H1 (cell line): ENCODE data around the gene C19orf47. TPM values are rescaled to one million over a fixed set of nuclear protein-coding genes. Genes with fewer than 3 reads are reported as not detected.

ENCODE experiments used
- JUND ChIP-seq: IDR thresholded peaks from 2 replicates; pipeline ENCODE4 v1.6.1; 2011; ENCODE audit warnings: mild to moderate bottlenecking, improper control_type of control experiment, low read length
- POLR2A ChIP-seq, 2 experiments: IDR thresholded peaks; 1 replicate in 1 of 2; 2 replicates in 1 of 2; pipeline ENCODE4 v1.6.1; 2011; ENCODE audit warnings: low read depth in 2 of 2, low read length in 2 of 2, mild to moderate bottlenecking in 2 of 2; ENCODE audit errors: control extremely low read depth in 1 of 2
- RAD21 ChIP-seq, 2 experiments: IDR thresholded peaks in 1 of 2; conservative IDR thresholded peaks in 1 of 2; 2 replicates each; pipeline ENCODE4 v1.6.1; 2011; ENCODE audit warnings: low read depth in 2 of 2, low read length in 2 of 2, improper control_type of control experiment in 1 of 2, inconsistent platforms in 1 of 2, mild to moderate bottlenecking in 1 of 2, moderate library complexity in 1 of 2
- RBBP5 ChIP-seq: IDR thresholded peaks from 2 replicates; pipeline ENCODE4 v1.7.1; 2012; ENCODE audit warnings: low read depth, mild to moderate bottlenecking, inconsistent platforms, low read length, moderate library complexity, borderline replicate concordance
- SP1 ChIP-seq: IDR thresholded peaks from 2 replicates; pipeline ENCODE4 v1.6.1; 2011; ENCODE audit warnings: low read depth, low read length
- SRF ChIP-seq: IDR thresholded peaks from 2 replicates; pipeline ENCODE4 v1.6.1; 2011; ENCODE audit warnings: mild to moderate bottlenecking, low read depth, low read length, moderate library complexity
- TAF7 ChIP-seq: optimal IDR thresholded peaks from 2 replicates; pipeline ENCODE3; 2011; ENCODE audit warnings: low read depth, mild to moderate bottlenecking, inconsistent platforms, low read length, moderate library complexity, borderline replicate concordance
- TEAD4 ChIP-seq: IDR thresholded peaks from 2 replicates; pipeline ENCODE4 v1.6.1; 2012; ENCODE audit warnings: low read depth, low read length, inconsistent platforms, mixed read lengths
- polyA plus RNA-seq, 7 experiments: library from polyadenylated mRNA; depleted of rRNA in 3 of 7; stranded (reverse) in 5 of 7; unstranded in 2 of 7; fragments of >200 nt in 5 of 7; fragments of 200-250 nt in 2 of 7; gene quantifications; 1 replicate in 5 of 7; 2 replicates in 1 of 7; 4 replicates in 1 of 7; pipeline versions ENCODE4 v1.2.1 to v1.2.3, GENCODE V29; 2011 to 2013; ENCODE audit warnings: missing spikeins in 2 of 7, mixed read lengths in 2 of 7
- total RNA-seq: library from RNA; stranded (reverse); fragmentation: NEBNext Ultra II Directional; extraction: Animal tissue kit (Norgen Biotek cat#: 25700); gene quantifications from 2 replicates; pipeline ENCODE4 v1.2.1, GENCODE V29; 2021

Gene C19orf47
- total and polyA plus RNA-seq, 2 of the 8 experiments (the other 6 are each of a cell fraction or from before 2014, with no cell fraction given) = 17.8 to 27.3 TPM

DNA sequence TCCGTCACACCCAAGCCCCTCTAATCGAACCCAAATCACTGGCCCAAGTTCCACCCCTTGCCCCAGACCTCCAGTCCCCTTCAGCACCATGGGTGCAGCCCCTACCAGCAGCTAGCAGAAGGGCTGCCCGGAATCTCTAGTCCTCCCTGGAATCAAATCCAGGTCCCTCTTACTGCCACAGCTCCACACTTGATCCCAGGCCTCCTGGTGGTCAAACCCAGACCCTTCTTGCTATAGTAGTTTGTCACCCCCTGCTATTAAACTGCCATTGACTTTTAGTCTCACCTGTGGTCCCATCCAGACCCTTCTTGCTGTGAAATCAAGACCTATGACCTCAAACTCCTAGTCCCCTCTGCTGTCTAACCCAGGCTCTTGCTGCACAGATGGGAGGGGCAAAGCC, 33.1 kb upstream of the C19orf47 start (continued):
- TF ChIP-seq RBBP5 (no peak), SRF (no peak), POLR2A (IDR thresholded peaks at IDR 0.05; ENCODE audit: control extremely low read depth in 1 of 2, low read depth in 2 of 2, low read length in 2 of 2) (no peak), SP1 (no peak), TAF7 (no peak), JUND (no peak), RAD21 (IDR thresholded peaks at IDR 0.05 in 1 of 2, conservative IDR thresholded peaks at IDR 0.05 in 1 of 2; ENCODE audit: low read depth in 2 of 2, low read length in 2 of 2) (peak; percentile 11 to 44; a peak in 2 of 4 replicates), TEAD4 (no peak)
